K562 (cell line): ENCODE results near the gene CBFA2T2. TPM values are rescaled to one million over a fixed set of nuclear protein-coding genes. Genes with fewer than 3 reads are reported as not detected.
A peak's percentile ranks its signal among the peaks of the same experiment; 100 is the strongest.

Experiments
- CBX1 ChIP-seq: sonication (generic); IDR thresholded peaks from 2 replicates; pipeline ENCODE4 v1.6.1; 2016; ENCODE audit warnings: antibody characterized with exemption, low read depth, mild to moderate bottlenecking
- FOXM1 ChIP-seq, 2 experiments: fragments of 450-650 bp in 1 of 2; sonication (generic) in 1 of 2; formaldehyde crosslinking in 1 of 2; IDR thresholded peaks; 2 replicates each; pipeline versions ENCODE4 v1.6.1 to v1.9.0; 2017 to 2022; ENCODE audit warnings: low read depth in 2 of 2, mild to moderate bottlenecking in 2 of 2, missing genetic modification reagents in 1 of 2, moderate library complexity in 1 of 2
- HNRNPH1 ChIP-seq: fragments of 200-400 bp; formaldehyde crosslinking; optimal IDR thresholded peaks from 2 replicates; pipeline ENCODE3; 2017; ENCODE audit warnings: low read depth, mild to moderate bottlenecking, low read length, moderate library complexity
- NFIX ChIP-seq: fragments of 250-450 bp; sonication (Bioruptor Pico); IDR thresholded peaks from 2 replicates; pipeline ENCODE4 v1.4.0; 2020; ENCODE audit warnings: low read depth, mild to moderate bottlenecking, moderate library complexity
- PURB ChIP-seq: sonication (generic); formaldehyde crosslinking; IDR thresholded peaks from 2 replicates; pipeline ENCODE4 v1.9.0; 2021; ENCODE audit warnings: low read depth, mild to moderate bottlenecking, missing genetic modification reagents
- RB1 ChIP-seq: fragments of 450-650 bp; IDR thresholded peaks from 2 replicates; pipeline ENCODE4 v1.6.1; 2017; ENCODE audit warnings: low read depth, mild to moderate bottlenecking
- RBM34 ChIP-seq: fragments of 200-400 bp; formaldehyde crosslinking; IDR thresholded peaks from 2 replicates; pipeline ENCODE4 v1.6.1; 2018; ENCODE audit warnings: low read length, borderline replicate concordance; ENCODE audit not compliant: insufficient read depth
- SMARCB1 ChIP-seq: IDR thresholded peaks from 2 replicates; pipeline ENCODE4 v1.6.1; 2011; ENCODE audit warnings: improper control_type of control experiment, low read depth; ENCODE audit not compliant: insufficient read length
- ZKSCAN1 ChIP-seq: fragments of 150-350 bp; IDR thresholded peaks from 2 replicates; pipeline ENCODE4 v1.6.1; 2016; ENCODE audit warnings: low read depth, low read length
- ZNF644 ChIP-seq: fragments of 200-800 bp; sonication (Bioruptor generic); IDR thresholded peaks from 2 replicates; pipeline ENCODE4 v1.6.1; 2016; ENCODE audit warnings: low read depth, missing genetic modification characterization, missing compliant biosample characterization
- polyA plus RNA-seq, 8 experiments: library from polyadenylated mRNA; depleted of rRNA in 4 of 8; stranded (reverse) in 5 of 8; unstranded in 3 of 8; fragments of >200 nt; fragmentation: Nextera tagmentation in 2 of 8; fragmentation: Illumina TruSeq in 1 of 8; extraction: Ambion mirVana in 2 of 8; extraction: Trizol in 1 of 8; gene quantifications; 2 replicates each; pipeline versions ENCODE4 v1.2.1 to v1.2.3, GENCODE V29; 2011 to 2014; ENCODE audit warnings: inconsistent platforms in 1 of 8, missing spikeins in 1 of 8
- total RNA-seq, 7 experiments: library from RNA; depleted of rRNA in 6 of 7; stranded (reverse); fragments of >200 nt in 6 of 7; fragmentation: Illumina TruSeq in 2 of 7; extraction: Trizol in 2 of 7; gene quantifications; 2 replicates each; pipeline versions ENCODE4 v1.2.1 to v1.2.3, GENCODE V29; 2011 to 2021; ENCODE audit warnings: low replicate concordance in 1 of 7
- TF ChIP-seq, protein P1 (sequence below): fragments of 450-650 bp; IDR thresholded peaks from 2 replicates; pipeline ENCODE4 v1.6.1; 2018; ENCODE audit not compliant: partially characterized antibody
- TF ChIP-seq, protein P2 (sequence below), 2 experiments: fragments of 450-650 bp; conservative IDR thresholded peaks; 2 replicates each; pipeline ENCODE4 v1.6.1; 2017; ENCODE audit warnings: mild to moderate bottlenecking in 2 of 2, moderate library complexity in 2 of 2

CBFA2T2 gene
- total and polyA plus RNA-seq, 9 of the 15 experiments (the other 6 are each of a cell fraction or from before 2014, with no cell fraction given): 0.27 to 9.6 (median 5.8) TPM

DNA sequence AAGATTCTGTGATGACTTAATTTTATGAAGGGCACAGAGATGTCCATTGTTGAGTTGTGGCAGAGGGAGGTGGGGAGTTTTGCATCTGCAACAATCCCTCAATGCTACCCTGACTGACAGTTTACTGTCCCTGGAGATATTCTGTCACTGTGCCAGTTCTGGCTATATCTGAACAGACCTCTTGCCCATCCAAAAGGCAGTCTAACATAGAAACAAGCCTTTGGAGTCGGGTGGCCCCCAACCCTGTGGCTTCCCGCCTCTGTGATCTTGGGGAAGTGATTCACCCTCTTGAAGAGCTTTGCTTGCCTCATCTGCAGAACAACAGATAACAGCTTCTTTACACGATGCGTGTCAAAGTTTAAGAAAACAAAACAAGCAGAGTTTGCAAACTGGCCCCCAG lies 200.1 kb downstream of the CBFA2T2 start (continued):
- TF ChIP-seq, protein P1, sequence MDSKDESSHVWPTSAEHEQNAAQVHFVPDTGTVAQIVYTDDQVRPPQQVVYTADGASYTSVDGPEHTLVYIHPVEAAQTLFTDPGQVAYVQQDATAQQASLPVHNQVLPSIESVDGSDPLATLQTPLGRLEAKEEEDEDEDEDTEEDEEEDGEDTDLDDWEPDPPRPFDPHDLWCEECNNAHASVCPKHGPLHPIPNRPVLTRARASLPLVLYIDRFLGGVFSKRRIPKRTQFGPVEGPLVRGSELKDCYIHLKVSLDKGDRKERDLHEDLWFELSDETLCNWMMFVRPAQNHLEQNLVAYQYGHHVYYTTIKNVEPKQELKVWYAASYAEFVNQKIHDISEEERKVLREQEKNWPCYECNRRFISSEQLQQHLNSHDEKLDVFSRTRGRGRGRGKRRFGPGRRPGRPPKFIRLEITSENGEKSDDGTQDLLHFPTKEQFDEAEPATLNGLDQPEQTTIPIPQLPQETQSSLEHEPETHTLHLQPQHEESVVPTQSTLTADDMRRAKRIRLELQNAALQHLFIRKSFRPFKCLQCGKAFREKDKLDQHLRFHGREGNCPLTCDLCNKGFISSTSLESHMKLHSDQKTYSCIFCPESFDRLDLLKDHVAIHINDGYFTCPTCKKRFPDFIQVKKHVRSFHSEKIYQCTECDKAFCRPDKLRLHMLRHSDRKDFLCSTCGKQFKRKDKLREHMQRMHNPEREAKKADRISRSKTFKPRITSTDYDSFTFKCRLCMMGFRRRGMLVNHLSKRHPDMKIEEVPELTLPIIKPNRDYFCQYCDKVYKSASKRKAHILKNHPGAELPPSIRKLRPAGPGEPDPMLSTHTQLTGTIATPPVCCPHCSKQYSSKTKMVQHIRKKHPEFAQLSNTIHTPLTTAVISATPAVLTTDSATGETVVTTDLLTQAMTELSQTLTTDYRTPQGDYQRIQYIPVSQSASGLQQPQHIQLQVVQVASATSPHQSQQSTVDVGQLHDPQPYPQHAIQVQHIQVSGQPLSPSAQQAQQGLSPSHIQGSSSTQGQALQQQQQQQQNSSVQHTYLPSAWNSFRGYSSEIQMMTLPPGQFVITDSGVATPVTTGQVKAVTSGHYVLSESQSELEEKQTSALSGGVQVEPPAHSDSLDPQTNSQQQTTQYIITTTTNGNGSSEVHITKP: no peak
- no peak for TF ChIP-seq ZNF644 (tag)
- TF ChIP-seq, protein P2, sequence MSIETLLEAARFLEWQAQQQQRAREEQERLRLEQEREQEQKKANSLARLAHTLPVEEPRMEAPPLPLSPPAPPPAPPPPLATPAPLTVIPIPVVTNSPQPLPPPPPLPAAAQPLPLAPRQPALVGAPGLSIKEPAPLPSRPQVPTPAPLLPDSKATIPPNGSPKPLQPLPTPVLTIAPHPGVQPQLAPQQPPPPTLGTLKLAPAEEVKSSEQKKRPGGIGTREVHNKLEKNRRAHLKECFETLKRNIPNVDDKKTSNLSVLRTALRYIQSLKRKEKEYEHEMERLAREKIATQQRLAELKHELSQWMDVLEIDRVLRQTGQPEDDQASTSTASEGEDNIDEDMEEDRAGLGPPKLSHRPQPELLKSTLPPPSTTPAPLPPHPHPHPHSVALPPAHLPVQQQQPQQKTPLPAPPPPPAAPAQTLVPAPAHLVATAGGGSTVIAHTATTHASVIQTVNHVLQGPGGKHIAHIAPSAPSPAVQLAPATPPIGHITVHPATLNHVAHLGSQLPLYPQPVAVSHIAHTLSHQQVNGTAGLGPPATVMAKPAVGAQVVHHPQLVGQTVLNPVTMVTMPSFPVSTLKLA (conservative IDR thresholded peaks at IDR 0.05): peak; percentile 33 to 82; a peak in 3 of 4 replicates
- TF ChIP-seq PURB: no peak
- TF ChIP-seq RB1: peak; percentile 50; the same call in 1 of the 2 replicates
- TF ChIP-seq CBX1: no peak
- TF ChIP-seq ZKSCAN1: 0 out of 2 replicates have a peak, but pooled peaks have one; percentile 44
- no peak for TF ChIP-seq NFIX (CRISPR knock-in tag)
- TF ChIP-seq HNRNPH1: no peak
- TF ChIP-seq SMARCB1: no peak
- TF ChIP-seq RBM34: no peak
- TF ChIP-seq FOXM1 (IDR thresholded peaks at IDR 0.05; ENCODE audit: low read depth): peak; percentile 69
- TF ChIP-seq FOXM1 (CRISPR knock-in tag; IDR thresholded peaks at IDR 0.05; ENCODE audit: low read depth): no peak
